Measurements from ENCODE around the gene ATG9B.

DNA sequence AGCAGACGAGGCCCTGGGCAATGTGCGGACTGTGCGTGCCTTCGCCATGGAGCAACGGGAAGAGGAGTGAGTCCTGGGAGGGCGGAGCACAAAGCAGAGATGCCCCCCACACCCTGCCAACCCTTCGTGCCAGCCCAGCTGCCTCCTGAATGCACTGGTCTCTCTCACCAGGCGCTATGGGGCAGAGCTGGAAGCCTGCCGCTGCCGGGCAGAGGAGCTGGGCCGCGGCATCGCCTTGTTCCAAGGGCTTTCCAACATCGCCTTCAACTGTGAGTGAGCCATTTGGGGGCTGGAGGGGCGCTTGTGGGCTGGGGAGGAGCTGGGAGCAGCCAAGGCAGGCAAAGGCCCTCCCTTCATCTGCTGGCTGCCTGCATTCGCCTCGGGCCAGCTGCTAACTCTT, 11.6 kb upstream of the ATG9B start:
- TF ChIP-seq, protein P1, sequence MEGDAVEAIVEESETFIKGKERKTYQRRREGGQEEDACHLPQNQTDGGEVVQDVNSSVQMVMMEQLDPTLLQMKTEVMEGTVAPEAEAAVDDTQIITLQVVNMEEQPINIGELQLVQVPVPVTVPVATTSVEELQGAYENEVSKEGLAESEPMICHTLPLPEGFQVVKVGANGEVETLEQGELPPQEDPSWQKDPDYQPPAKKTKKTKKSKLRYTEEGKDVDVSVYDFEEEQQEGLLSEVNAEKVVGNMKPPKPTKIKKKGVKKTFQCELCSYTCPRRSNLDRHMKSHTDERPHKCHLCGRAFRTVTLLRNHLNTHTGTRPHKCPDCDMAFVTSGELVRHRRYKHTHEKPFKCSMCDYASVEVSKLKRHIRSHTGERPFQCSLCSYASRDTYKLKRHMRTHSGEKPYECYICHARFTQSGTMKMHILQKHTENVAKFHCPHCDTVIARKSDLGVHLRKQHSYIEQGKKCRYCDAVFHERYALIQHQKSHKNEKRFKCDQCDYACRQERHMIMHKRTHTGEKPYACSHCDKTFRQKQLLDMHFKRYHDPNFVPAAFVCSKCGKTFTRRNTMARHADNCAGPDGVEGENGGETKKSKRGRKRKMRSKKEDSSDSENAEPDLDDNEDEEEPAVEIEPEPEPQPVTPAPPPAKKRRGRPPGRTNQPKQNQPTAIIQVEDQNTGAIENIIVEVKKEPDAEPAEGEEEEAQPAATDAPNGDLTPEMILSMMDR (conservative IDR thresholded peaks at IDR 0.05; ENCODE audit: low read length) = no peak
- TF ChIP-seq EZH2phosphoT487 (IDR thresholded peaks at IDR 0.05; ENCODE audit: borderline replicate concordance) = no peak
